Anterior cingulate cortex (tissue), 58 donors: ENCODE data around the gene AQR.
"Not testable (repeated sequence)": the region's sequence is repeated elsewhere in the genome, so short reads cannot be mapped to it uniquely, and the experiment has no call there.

Experiments used
- DNase-seq, 58 donors: peaks; one replicate each; lab custom pipeline; 2025; lab: John Stamatoyannopoulos, UW

AQR gene

DNA sequence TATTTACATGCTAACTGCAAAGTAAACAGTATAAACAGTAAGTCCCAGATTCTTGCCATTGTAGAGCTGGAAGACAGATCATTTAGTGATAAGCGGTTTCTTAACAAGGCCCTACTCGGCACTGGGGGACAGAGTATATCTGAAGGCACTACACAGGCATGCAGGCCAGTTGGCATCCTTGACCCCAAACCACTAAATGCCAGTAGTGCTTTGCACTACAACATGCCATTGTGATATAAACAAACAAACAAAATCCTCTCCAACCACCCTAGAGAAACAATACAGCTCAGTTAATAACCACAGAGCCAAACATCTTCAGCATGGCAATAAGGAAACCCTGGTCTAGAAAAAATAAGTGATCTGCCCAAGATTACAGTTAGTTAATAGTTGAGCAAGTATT is 5.3 kb downstream of the AQR start:
- no peak for DNase-seq

- DNase-seq = no peak
Measured at GRCh38 chr15:34953851-34954250, 15.7 kb downstream of the AQR start.

- DNase-seq = no peak
Measured at GRCh38 chr15:34952481-34952880, 17.1 kb downstream of the AQR start.

DNA sequence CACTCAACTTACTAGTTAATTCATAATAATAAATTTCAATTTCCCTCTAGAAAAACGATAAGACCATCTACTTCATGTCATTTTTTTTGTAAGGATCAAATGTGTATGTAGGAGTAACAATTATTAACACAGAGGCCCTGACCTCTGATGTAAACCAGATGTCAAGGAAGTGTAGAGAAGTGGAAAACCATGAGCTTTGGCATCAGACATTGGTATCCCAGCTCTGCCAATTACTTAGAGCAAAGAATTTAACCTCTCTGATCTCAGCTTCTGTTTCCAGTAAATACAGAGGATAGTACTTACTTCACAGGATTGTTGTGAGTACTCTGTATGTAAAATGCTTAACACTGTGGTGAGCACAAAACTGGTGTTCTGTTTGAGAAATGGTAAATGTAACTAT is 17.5 kb downstream of the AQR start:
- DNase-seq = no peak

GRCh38 chr15:34944936-34945335 is 24.6 kb downstream of the AQR start:
- no peak for DNase-seq

GRCh38 chr15:34943711-34944110 is 25.8 kb downstream of the AQR start:
- no peak for DNase-seq

DNA sequence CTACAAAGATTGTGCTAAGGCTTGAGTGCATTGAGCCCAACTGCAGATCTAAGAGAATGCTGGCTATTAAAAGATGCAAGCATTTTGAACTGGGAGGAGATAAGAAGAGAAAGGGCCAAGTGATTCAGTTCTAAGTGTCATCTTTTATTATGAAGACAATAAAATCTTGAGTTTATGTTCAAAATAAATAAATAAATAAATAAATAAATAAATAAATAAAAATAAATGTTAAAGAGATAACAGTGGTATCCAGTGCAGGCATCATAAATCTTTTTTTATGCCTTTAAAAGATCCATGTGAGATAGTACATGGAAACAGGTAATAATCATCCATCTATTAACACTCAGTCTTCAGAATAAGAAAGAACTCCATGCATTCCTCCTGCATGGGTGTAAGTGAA is 26.3 kb downstream of the AQR start:
- not testable (repeated sequence) for DNase-seq

GRCh38 chr15:34942363-34942762 is 27.2 kb downstream of the AQR start:
- no peak for DNase-seq

GRCh38 chr15:34941831-34942230 is 27.7 kb downstream of the AQR start:
- DNase-seq = no peak

- no peak for DNase-seq
Measured at GRCh38 chr15:34941185-34941698, 28.3 kb downstream of the AQR start.

GRCh38 chr15:34933432-34933975 is 36.0 kb downstream of the AQR start:
- DNase-seq = no peak

GRCh38 chr15:34928349-34928748 is 41.2 kb downstream of the AQR start:
- not testable (repeated sequence) for DNase-seq

DNA sequence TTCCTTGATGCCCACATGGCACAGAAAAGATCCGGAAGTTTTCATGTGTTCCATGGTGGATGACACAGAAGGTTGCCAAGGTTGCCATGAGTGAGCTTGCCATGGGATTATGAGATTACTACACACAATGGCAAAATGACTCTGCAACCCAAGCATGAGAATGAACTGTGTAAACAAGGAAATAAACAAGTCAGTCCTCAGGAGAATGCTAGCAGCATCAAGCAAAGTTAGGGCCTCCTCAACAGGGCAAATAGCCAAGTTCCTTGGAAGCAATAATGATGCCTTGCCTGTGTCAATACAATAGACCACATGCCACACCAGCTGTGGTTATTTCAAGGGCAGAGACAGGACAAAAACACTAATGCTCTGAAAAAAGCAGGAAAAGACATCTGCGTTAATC is 41.8 kb downstream of the AQR start:
- no peak for DNase-seq

- no peak for DNase-seq
Measured at GRCh38 chr15:34914317-34914716, 55.2 kb downstream of the AQR start.

- no peak for DNase-seq
Measured at GRCh38 chr15:34905047-34905446, 64.5 kb downstream of the AQR start.

DNA sequence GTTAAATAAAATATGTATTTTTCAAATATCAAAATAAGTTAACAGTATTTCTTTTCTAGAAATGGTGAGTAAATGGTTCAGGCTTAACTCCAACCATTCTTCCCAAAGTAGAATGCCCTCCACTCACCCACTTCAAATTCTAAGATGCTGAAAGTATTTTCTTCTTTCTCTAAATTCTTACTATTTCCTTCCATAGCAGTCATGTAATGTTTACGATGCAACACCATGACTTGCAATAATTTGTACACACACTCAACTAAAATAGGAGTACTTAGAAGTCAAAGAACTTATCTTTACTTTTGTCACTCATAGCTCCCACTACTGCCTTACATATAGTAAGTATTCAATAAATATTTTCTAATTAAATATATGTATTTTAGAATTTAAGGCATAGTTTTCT is 65.0 kb downstream of the AQR start:
- no peak for DNase-seq

- DNase-seq = no peak
Measured at GRCh38 chr15:34900748-34901147, 68.8 kb downstream of the AQR start.

GRCh38 chr15:34896183-34896582 is 73.4 kb downstream of the AQR start:
- DNase-seq = no peak

DNA sequence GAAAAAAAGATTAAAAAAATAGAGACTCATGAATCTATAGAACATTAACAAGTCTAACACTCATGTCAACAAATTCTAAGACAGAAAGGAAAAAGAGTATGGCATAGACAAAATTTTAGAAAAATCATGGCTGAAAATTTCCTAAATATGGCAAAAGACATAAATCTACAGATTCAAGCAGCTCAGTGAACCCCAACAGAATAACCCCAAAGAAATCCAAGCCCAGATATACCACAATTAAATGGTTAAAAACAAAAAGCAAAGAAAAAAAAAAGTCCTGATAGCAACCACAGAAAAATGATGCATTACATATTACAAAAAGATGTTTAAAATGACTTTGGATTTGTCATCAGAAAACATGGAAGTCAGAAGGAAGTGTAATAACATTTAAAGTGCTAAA is 75.6 kb downstream of the AQR start:
- DNase-seq = no peak

DNA sequence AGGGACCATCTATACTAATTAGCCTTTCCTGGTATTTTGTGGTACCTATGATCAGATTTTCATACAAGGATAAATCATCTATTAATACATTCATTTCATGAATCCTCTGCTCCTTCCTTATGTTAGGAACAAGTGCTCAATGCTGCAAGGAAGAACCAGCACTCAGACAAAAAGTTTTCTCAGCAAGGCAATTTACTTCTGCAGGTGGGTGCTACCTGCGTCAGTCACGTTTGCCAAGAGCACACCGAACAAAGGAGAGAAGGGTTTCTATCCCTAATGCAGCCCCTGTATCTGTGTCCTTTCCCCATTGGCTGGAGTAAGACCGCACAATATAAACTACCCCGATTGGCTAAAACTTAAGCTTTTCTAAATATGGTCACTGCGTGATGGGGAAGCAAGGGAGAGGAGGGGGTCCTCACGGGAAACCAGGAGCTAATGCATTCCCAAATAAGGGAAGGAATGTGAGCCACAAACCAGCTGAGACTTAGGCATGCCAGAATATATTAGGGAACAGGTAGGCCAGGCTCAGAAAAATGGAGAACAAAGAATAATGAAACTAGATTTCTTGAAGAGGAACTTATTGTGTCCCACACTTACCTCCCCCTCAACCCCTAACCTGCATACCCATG is 76.5 kb downstream of the AQR start:
- no peak for DNase-seq

- no peak for DNase-seq
Measured at GRCh38 chr15:34890424-34890823, 79.1 kb downstream of the AQR start.

DNA sequence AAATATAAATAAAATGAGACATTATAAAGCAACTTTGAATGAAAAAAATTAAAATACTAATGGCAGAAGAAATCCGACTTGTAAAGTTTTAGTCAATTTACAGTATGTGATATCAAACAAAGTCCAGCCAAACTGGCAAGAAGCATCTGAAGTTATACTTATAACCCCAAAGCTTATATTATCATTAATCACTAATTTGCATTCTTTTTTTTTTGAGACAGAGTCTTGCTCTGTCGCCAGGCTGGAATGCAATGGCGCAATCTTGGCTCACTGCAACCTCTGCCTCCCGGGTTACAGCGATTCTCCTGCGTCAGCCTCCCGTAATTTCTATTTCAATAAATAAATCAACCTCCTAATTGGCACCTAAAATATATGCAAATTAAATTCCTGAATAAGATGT is 80.1 kb downstream of the AQR start:
- DNase-seq = no peak

GRCh38 chr15:34886134-34886533 is 83.4 kb downstream of the AQR start:
- no peak for DNase-seq
